Lung (tissue), 12 donors: ENCODE results near the gene SCD5. TPM values are rescaled to one million over a fixed set of nuclear protein-coding genes. Genes with fewer than 3 reads are reported as not detected.

Experiments used
- ATAC-seq: fragments of 200-7000 bp; cut with Tn5 transposase; one replicate; pipeline ENCODE4 v1.9.1; 2020; ENCODE audit warnings: moderate number of reproducible peaks; ENCODE audit not compliant: insufficient read depth, low FRiP score
- DNase-seq, 3 donors: peaks; one replicate each; pipeline ENCODE4 v3.0.0-alpha.2; 2013 to 2017
- H3K27ac ChIP-seq, 2 donors: one replicate each; pipeline ENCODE4 v1.5.1; 2013; ENCODE audit warnings: mild to moderate bottlenecking in 2 of 2, moderate library complexity in 2 of 2, control low read depth in 1 of 2, inconsistent platforms in 1 of 2, low read depth in 1 of 2, low read length in 1 of 2
- H3K27me3 ChIP-seq, 3 donors: one replicate each; pipeline ENCODE4 v1.5.1; 2013; ENCODE audit warnings: low read length in 2 of 3; ENCODE audit not compliant: control insufficient read depth in 3 of 3, insufficient read depth in 3 of 3
- H3K36me3 ChIP-seq, 4 donors: one replicate each; pipeline ENCODE4 v1.5.1; 2013; ENCODE audit warnings: low read length in 4 of 4, mild to moderate bottlenecking in 1 of 4, moderate library complexity in 1 of 4; ENCODE audit not compliant: control insufficient read depth in 4 of 4, insufficient read depth in 4 of 4
- H3K4me1 ChIP-seq, 5 donors: one replicate each; pipeline ENCODE4 v1.5.1; 2013; ENCODE audit warnings: low read length in 5 of 5, mild to moderate bottlenecking in 2 of 5, moderate library complexity in 1 of 5; ENCODE audit not compliant: control insufficient read depth in 5 of 5, insufficient read depth in 5 of 5
- H3K4me3 ChIP-seq: one replicate; pipeline ENCODE4 v1.5.1; 2013; ENCODE audit warnings: mild to moderate bottlenecking, control low read depth, moderate library complexity
- H3K9ac ChIP-seq, 2 donors: one replicate each; pipeline ENCODE4 v1.5.1; 2013; ENCODE audit warnings: low read length in 2 of 2, control low read depth in 1 of 2; ENCODE audit not compliant: insufficient read depth in 1 of 2
- H3K9me3 ChIP-seq, 4 donors: one replicate each; pipeline ENCODE4 v1.5.1; 2013; ENCODE audit warnings: low read length in 3 of 4, mild to moderate bottlenecking in 1 of 4, moderate library complexity in 1 of 4; ENCODE audit not compliant: control insufficient read depth in 4 of 4, insufficient read depth in 3 of 4
- CTCF ChIP-seq: IDR thresholded peaks from 2 replicates; pipeline ENCODE4 v1.5.1; 2012; ENCODE audit warnings: mild to moderate bottlenecking; ENCODE audit errors: control extremely low read depth, extremely low read depth
- WGBS, 2 donors: extraction: QIAGEN DNeasy Blood & Tissue Kit; methylation state at CpG; one replicate each; pipeline ENCODE4 v1.1.7; 2013; 5-methylcytosine and 5-hydroxymethylcytosine counted together
- polyA plus RNA-seq, 2 donors: library from polyadenylated mRNA; stranded (reverse); fragments of 200-250 nt; gene quantifications; one replicate each; pipeline ENCODE4 v1.2.1, GENCODE V29; 2013
- total RNA-seq, 2 donors: library from RNA; depleted of rRNA in 1 of 2; stranded (reverse); fragments of >200 nt in 1 of 2; gene quantifications; one replicate each; pipeline ENCODE4 v1.2.1, GENCODE V29; 2014 to 2021
- donor health status: control.
- donor health status: control.
- donor health status: Bipolar disorder and iron deficiency.
- donor health status: healthy.
- donor health status: DM: yes; HTN: yes; CAD: no.

The SCD5 gene
- total and polyA plus RNA-seq, 4 donors = 5.0 to 22.6 (median 13.8) TPM

GRCh38 chr4:82606622-82607021 lies 192.0 kb downstream of the SCD5 start:
- 97 to 99% methylated on average over 7 of the region's 7 CpGs for WGBS, 2 donors
- DNase-seq (no peak), ATAC-seq (no peak)
- Histone ChIP-seq H3K4me1 (no peaks in the 10 kb centered on the region), H3K9ac (no peak overlapping the region), H3K27ac (no peak overlapping the region), H3K27me3 (no peaks in the 10 kb centered on the region), H3K36me3 (no peaks in the 10 kb centered on the region), H3K4me3 (no peak overlapping the region), H3K9me3 (no peaks in the 10 kb centered on the region)
- no peak for TF ChIP-seq CTCF

GRCh38 chr4:82604522-82604921 lies 194.1 kb downstream of the SCD5 start:
- no peaks in the 10 kb centered on the region for H3K27me3 ChIP-seq
- WGBS, 2 donors = 94 to 99% methylated on average over 1 of the region's 1 CpG
- TF ChIP-seq CTCF = no peak

GRCh38 chr4:82601242-82602015 lies 197.2 kb downstream of the SCD5 start:
- no peaks in the 10 kb centered on the region for H3K36me3 ChIP-seq
- H3K4me1 ChIP-seq = no peaks in the 10 kb centered on the region
- 86 to 88% methylated on average over 9 of the region's 9 CpGs for whole genome bisulfite sequencing, 2 donors
- no peaks in the 10 kb centered on the region for H3K27me3 ChIP-seq
- DNase-seq (peak in 1 of 3 donors; percentile 14), ATAC-seq (no peak)
- TF ChIP-seq CTCF = no peak
- no peak overlapping the region for H3K9ac ChIP-seq
- no peak overlapping the region for H3K4me3 ChIP-seq
- no peaks in the 10 kb centered on the region for H3K9me3 ChIP-seq
- H3K27ac ChIP-seq = no peak overlapping the region

More at GRCh38 chr4:82604522-82604921, 194.1 kb downstream of the SCD5 start:
- no peaks in the 10 kb centered on the region for H3K36me3 ChIP-seq
- no peak overlapping the region for H3K4me3 ChIP-seq
- DNase-seq (no peak), ATAC-seq (no peak)
- H3K9me3 ChIP-seq = no peaks in the 10 kb centered on the region
- H3K27ac ChIP-seq = no peak overlapping the region
- no peaks in the 10 kb centered on the region for H3K4me1 ChIP-seq
- no peak overlapping the region for H3K9ac ChIP-seq

DNA sequence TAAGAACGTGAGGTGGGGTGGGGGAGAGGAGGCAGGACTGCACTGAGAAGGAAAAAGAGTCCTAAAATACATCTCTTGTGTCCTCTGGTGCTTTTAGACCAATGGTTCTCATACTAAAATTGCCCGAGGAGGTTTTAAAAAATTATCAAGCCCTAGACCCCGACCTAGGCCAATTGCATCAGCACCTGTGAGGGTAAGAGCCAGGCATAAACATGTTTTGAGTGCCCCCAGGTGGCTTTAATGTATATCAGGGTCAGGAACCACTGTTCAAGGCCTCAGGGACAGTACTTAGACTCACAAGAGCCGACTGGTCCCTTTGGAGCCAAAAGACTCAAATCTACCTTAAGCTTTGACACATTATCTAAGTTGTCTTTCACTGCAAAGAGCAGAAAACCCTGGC lies 199.3 kb downstream of the SCD5 start:
- H3K9me3 ChIP-seq = no peaks in the 10 kb centered on the region
- WGBS, 2 donors = 80% methylated on average over 4 of the region's 4 CpGs
- no peak overlapping the region for H3K9ac ChIP-seq
- DNase-seq = no peak
- no peaks in the 10 kb centered on the region for H3K27me3 ChIP-seq
- no peak overlapping the region for H3K4me3 ChIP-seq
- no peak overlapping the region for H3K27ac ChIP-seq
- ATAC-seq = no peak
- H3K4me1 ChIP-seq = no peaks in the 10 kb centered on the region
- TF ChIP-seq CTCF = no peak
- no peaks in the 10 kb centered on the region for H3K36me3 ChIP-seq
